ENCODE measurements around the gene POU5F2.

The POU5F2 gene

GRCh38 chr5:93715761-93716160 lies 25.6 kb downstream of the POU5F2 start:
- DNase-seq (ENCODE audit: low spot score) = no peak

GRCh38 chr5:93715327-93715726 lies 26.1 kb downstream of the POU5F2 start:
- DNase-seq (ENCODE audit: low spot score) = no peak

GRCh38 chr5:93708442-93708841 lies 33.0 kb downstream of the POU5F2 start:
- DNase-seq (ENCODE audit: low spot score) = no peak

GRCh38 chr5:93705896-93706295 lies 35.5 kb downstream of the POU5F2 start:
- DNase-seq (ENCODE audit: low spot score) = no peak

GRCh38 chr5:93704996-93705395 lies 36.4 kb downstream of the POU5F2 start:
- no peak for DNase-seq (ENCODE audit: low spot score)

- no peak for DNase-seq (ENCODE audit: low spot score)
These were observed 49.4 kb downstream of the POU5F2 start for GRCh38 chr5:93691997-93692396.

All from AG08395 (cell line).